ENCODE measurements around the gene TEAD2. TPM values are rescaled to one million over a fixed set of nuclear protein-coding genes. Genes with fewer than 3 reads are reported as not detected.

The TEAD2 gene
- total RNA-seq, 1 donor from 2014 or later: 5.3 TPM

- ATAC-seq (ENCODE audit: low read depth): no peak
- intact Hi-C loops (cut with micrococcal nuclease): loop anchor here (2.0 kb wide), 1 partner anchor 15 kb away; the partner anchor contains the start of gene PTH2
- no peak for TF ChIP-seq CTCF (IDR thresholded peaks at IDR 0.05)
- peaks cover 64% of the 10 kb centered on the region for H3K4me1 Mint-ChIP-seq
- H3K9me3 Mint-ChIP-seq: no peaks in the 10 kb centered on the region
- no peaks in the 10 kb centered on the region for H3K27me3 Mint-ChIP-seq
- POLR2A ChIA-PET: interaction anchor here (0.6 to 1.0 kb wide), 2 partner anchors 51 to 88 kb away, joined by 3 to 5 read pairs; no protein-coding TSS in a partner anchor
- no peak overlapping the region for H3K27ac Mint-ChIP-seq
- no peak for DNase-seq
- no peaks in the 10 kb centered on the region for H3K36me3 Mint-ChIP-seq (ENCODE audit: low read depth)
- CTCF ChIA-PET: no interaction called here
- H3K4me3 Mint-ChIP-seq: no peak overlapping the region
These were observed 45.3 kb upstream of the TEAD2 start for GRCh38 chr19:49407482-49408015.

- CTCF ChIA-PET: no interaction called here
- Mint-ChIP-seq H3K27me3 (no peaks in the 10 kb centered on the region), H3K27ac (no peak overlapping the region), H3K4me1 (peaks cover 61% of the 10 kb centered on the region), H3K9me3 (no peaks in the 10 kb centered on the region), H3K4me3 (no peak overlapping the region), H3K36me3 (ENCODE audit: low read depth) (no peaks in the 10 kb centered on the region)
- no peak for TF ChIP-seq CTCF (IDR thresholded peaks at IDR 0.05)
- POLR2A ChIA-PET: interaction anchor here (0.6 to 1.0 kb wide), 3 partner anchors 51 to 89 kb away, joined by 3 to 5 read pairs (median 3); no protein-coding TSS in a partner anchor
- DNase-seq (no peak), ATAC-seq (ENCODE audit: low read depth) (no peak)
- intact Hi-C loops (cut with micrococcal nuclease): no loop called here
These were observed 44.9 kb upstream of the TEAD2 start for GRCh38 chr19:49407079-49407478.

GRCh38 chr19:49403404-49404187, 41.4 kb upstream of the TEAD2 start:
- H3K9me3 Mint-ChIP-seq: no peaks in the 10 kb centered on the region
- intact Hi-C loops (cut with micrococcal nuclease): loop anchor here (1.0 kb wide), 1 partner anchor 12 kb away; no protein-coding TSS in a partner anchor
- TF ChIP-seq CTCF (IDR thresholded peaks at IDR 0.05): no peak
- ATAC-seq (ENCODE audit: low read depth) (peak; percentile 87), DNase-seq (no peak)
- ChIA-PET CTCF (interaction anchor here (0.6 to 1.5 kb wide), 4 partner anchors 12 to 178 kb away, joined by 3 to 7 read pairs (median 3); no protein-coding TSS in a partner anchor), POLR2A (interaction anchor here (0.5 to 1.7 kb wide), 10 partner anchors 12 to 410 kb away, joined by 3 to 5 read pairs (median 3); partner anchors contain the start of genes ALDH16A1, CD37, PIH1D1 and RUVBL2)
- H3K27ac Mint-ChIP-seq: peak overlapping the region; percentile 77
- no peaks in the 10 kb centered on the region for H3K27me3 Mint-ChIP-seq
- H3K4me1 Mint-ChIP-seq: peaks cover 28% of the 10 kb centered on the region
- no peaks in the 10 kb centered on the region for H3K36me3 Mint-ChIP-seq (ENCODE audit: low read depth)
- H3K4me3 Mint-ChIP-seq: no peak overlapping the region

- no peak overlapping the region for H3K4me3 Mint-ChIP-seq
- H3K9me3 Mint-ChIP-seq: no peaks in the 10 kb centered on the region
These were observed 37.8 kb upstream of the TEAD2 start for GRCh38 chr19:49400029-49400428.

More at GRCh38 chr19:49400029-49400428, 37.8 kb upstream of the TEAD2 start:
- Mint-ChIP-seq H3K27me3 (no peaks in the 10 kb centered on the region), H3K4me1 (peaks cover 14% of the 10 kb centered on the region), H3K27ac (no peak overlapping the region), H3K36me3 (ENCODE audit: low read depth) (no peaks in the 10 kb centered on the region)
- POLR2A ChIA-PET: no interaction called here
- no peak for TF ChIP-seq CTCF (IDR thresholded peaks at IDR 0.05)
- CTCF ChIA-PET: no interaction called here
- no peak for DNase-seq
- intact Hi-C loops (cut with micrococcal nuclease): no loop called here
- no peak for ATAC-seq (ENCODE audit: low read depth)

All from activated B cell treated with CpG ODN at 0.5 μM for 24 hours (primary cell).